CD4-positive, CD25-positive, alpha-beta regulatory T cell (primary cell): ENCODE results near the gene TPM2. TPM values are rescaled to one million over a fixed set of nuclear protein-coding genes. Genes with fewer than 3 reads are reported as not detected.

ENCODE experiments used
- ATAC-seq, 2 donors: fragments of 150-1000 bp; cut with Tn5 transposase; one replicate each; pipeline ENCODE4 v1.10.0; 2021; ENCODE audit warnings: low read depth in 2 of 2, moderate number of reproducible peaks in 2 of 2, moderate library complexity in 1 of 2
- DNase-seq, 3 donors: peaks; one replicate each; pipeline versions ENCODE4 v3.0.0 to v3.0.0-alpha.2; 2012 to 2022; ENCODE audit warnings: mixed read lengths in 1 of 3
- H3K27ac ChIP-seq: one replicate; pipeline ENCODE4 v1.7.0; 2013; ENCODE audit warnings: mild to moderate bottlenecking, low read length; ENCODE audit not compliant: insufficient read depth, poor library complexity, severe bottlenecking
- H3K27me3 ChIP-seq: one replicate; pipeline ENCODE4 v1.7.0; 2013; ENCODE audit warnings: low read length; ENCODE audit not compliant: control insufficient read depth, insufficient read depth
- H3K36me3 ChIP-seq: one replicate; pipeline ENCODE4 v1.7.0; 2013; ENCODE audit warnings: mild to moderate bottlenecking, low read length, moderate library complexity; ENCODE audit not compliant: control insufficient read depth, insufficient read depth
- H3K4me1 ChIP-seq: 2 replicates; pipeline ENCODE4 v1.7.0; 2013; ENCODE audit warnings: mild to moderate bottlenecking, low read length; ENCODE audit not compliant: insufficient read depth, control insufficient read depth, poor library complexity, severe bottlenecking
- H3K4me3 ChIP-seq: one replicate; pipeline ENCODE4 v1.7.0; 2013; ENCODE audit warnings: low read depth, mild to moderate bottlenecking, low read length, moderate library complexity
- H3K9me3 ChIP-seq, 2 experiments: 1 replicate in 1 of 2; 2 replicates in 1 of 2; pipeline ENCODE4 v1.7.0; 2013; ENCODE audit warnings: low read length in 2 of 2, mild to moderate bottlenecking in 1 of 2, moderate library complexity in 1 of 2; ENCODE audit not compliant: control insufficient read depth in 2 of 2
- H3K27ac Mint-ChIP-seq, 3 donors: one replicate each; pipeline ENCODE4 v1.8.0; 2020 to 2022; ENCODE audit warnings: mild to moderate bottlenecking in 3 of 3, mixed read lengths in 3 of 3, moderate library complexity in 2 of 3
- H3K27me3 Mint-ChIP-seq: one replicate; pipeline ENCODE4 v1.8.0; 2022; ENCODE audit warnings: mild to moderate bottlenecking, mixed read lengths
- H3K36me3 Mint-ChIP-seq: one replicate; pipeline ENCODE4 v1.8.0; 2020; ENCODE audit warnings: mixed read lengths
- H3K4me1 Mint-ChIP-seq, 4 donors: one replicate each; pipeline ENCODE4 v1.8.0; 2020 to 2022; ENCODE audit warnings: mixed read lengths in 4 of 4, mild to moderate bottlenecking in 1 of 4
- H3K4me3 Mint-ChIP-seq, 4 donors: one replicate each; pipeline ENCODE4 v1.8.0; 2020 to 2022; ENCODE audit warnings: mild to moderate bottlenecking in 4 of 4, mixed read lengths in 4 of 4, moderate library complexity in 3 of 4
- H3K9me3 Mint-ChIP-seq, 7 donors: one replicate each; pipeline ENCODE4 v1.8.0; 2020 to 2022; ENCODE audit warnings: mixed read lengths in 7 of 7, mild to moderate bottlenecking in 3 of 7, moderate library complexity in 2 of 7
- polyA plus RNA-seq, 4 donors: library from polyadenylated mRNA; unstranded; fragments of 300-500 nt; fragmentation: Illumina TruSeq; gene quantifications; one replicate each; pipeline ENCODE4 v1.2.3, GENCODE V29; 2021
- total RNA-seq: library from RNA; stranded (reverse); gene quantifications from one replicate; pipeline ENCODE4 v1.2.3, GENCODE V29; 2022

Gene TPM2
- total and polyA plus RNA-seq, 5 donors from 2014 or later = 38.8 TPM; not detected in 4

DNA sequence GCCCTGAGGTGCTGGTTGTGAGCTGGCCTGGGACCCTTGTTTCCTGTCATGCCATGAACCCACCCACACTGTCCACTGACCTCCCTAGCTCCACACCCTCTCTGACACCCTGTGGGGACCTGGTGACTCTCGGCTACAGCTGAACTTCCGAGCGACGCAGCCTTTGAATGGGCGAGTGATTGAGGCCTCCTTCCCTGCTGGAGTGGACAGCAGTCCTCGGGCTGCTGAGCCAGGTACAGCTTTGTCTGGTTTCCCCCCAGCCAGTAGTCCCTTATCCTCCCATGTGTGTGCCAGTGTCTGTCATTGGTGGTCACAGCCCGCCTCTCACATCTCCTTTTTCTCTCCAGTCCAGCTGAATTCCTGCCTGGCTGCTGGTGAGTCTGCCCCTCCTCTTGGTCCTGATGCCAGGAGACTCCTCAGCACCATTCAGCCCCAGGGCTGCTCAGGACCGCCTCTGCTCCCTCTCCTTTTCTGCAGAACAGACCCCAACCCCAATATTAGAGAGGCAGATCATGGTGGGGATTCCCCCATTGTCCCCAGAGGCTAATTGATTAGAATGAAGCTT is 9.9 kb downstream of the TPM2 start:
- Histone ChIP-seq H3K27me3 (no peaks in the 10 kb centered on the region), H3K4me1 (peaks cover 11% of the 10 kb centered on the region), H3K9me3 (no peaks in the 10 kb centered on the region), H3K27ac (no peak overlapping the region), H3K4me3 (no peak overlapping the region), H3K36me3 (no peaks in the 10 kb centered on the region)
- H3K4me1 Mint-ChIP-seq = peaks cover 0 to 8% (median 2%) of the 10 kb centered on the region in 4 donors
- no peak overlapping the region for H3K4me3 Mint-ChIP-seq
- H3K27ac Mint-ChIP-seq = no peak overlapping the region
- DNase-seq = no peak
- peaks cover 23% of the 10 kb centered on the region for H3K27me3 Mint-ChIP-seq
- H3K36me3 Mint-ChIP-seq = no peaks in the 10 kb centered on the region
- no peak for ATAC-seq
- H3K9me3 Mint-ChIP-seq = peaks cover 0 to 1% (median 0%) of the 10 kb centered on the region in 7 donors

DNA sequence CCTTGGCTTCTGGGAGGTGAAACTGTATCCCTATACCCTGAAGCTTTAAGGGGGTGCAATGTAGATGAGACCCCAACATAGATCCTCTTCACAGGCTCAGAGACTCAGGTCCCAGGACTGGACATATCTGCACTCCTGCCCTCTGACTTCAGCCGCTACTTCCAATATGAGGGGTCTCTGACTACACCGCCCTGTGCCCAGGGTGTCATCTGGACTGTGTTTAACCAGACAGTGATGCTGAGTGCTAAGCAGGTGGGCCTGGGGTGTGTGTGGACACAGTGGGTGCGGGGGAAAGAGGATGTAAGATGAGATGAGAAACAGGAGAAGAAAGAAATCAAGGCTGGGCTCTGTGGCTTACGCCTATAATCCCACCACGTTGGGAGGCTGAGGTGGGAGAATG is 10.6 kb downstream of the TPM2 start:
- Mint-ChIP-seq H3K4me1 (peaks cover 0 to 15% (median 2%) of the 10 kb centered on the region in 4 donors), H3K9me3 (peaks cover 0 to 1% (median 0%) of the 10 kb centered on the region in 7 donors), H3K36me3 (no peaks in the 10 kb centered on the region), H3K4me3 (no peak overlapping the region), H3K27ac (peak overlapping the region in 1 of 3 donors; percentile 54), H3K27me3 (peaks cover 30% of the 10 kb centered on the region)
- Histone ChIP-seq H3K4me1 (peaks cover 11% of the 10 kb centered on the region), H3K4me3 (no peak overlapping the region), H3K9me3 (no peaks in the 10 kb centered on the region), H3K27ac (no peak overlapping the region), H3K36me3 (no peaks in the 10 kb centered on the region), H3K27me3 (peaks cover 6% of the 10 kb centered on the region)
- ATAC-seq = no peak
- DNase-seq = no peak

DNA sequence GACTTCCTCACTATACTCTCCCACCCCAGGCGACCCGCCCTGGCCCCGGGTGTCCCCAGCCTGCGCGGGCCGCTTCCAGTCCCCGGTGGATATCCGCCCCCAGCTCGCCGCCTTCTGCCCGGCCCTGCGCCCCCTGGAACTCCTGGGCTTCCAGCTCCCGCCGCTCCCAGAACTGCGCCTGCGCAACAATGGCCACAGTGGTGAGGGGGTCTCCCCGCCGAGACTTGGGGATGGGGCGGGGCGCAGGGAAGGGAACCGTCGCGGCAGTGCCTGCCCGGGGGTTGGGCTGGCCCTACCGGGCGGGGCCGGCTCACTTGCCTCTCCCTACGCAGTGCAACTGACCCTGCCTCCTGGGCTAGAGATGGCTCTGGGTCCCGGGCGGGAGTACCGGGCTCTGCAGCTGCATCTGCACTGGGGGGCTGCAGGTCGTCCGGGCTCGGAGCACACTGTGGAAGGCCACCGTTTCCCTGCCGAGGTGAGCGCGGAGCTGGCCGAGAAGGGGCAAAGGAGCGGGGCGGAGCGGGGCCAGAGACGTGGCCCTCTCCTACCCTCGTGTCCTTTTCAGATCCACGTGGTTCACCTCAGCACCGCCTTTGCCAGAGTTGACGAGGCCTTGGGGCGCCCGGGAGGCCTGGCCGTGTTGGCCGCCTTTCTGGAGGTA is 13.9 kb downstream of the TPM2 start:
- peaks cover 38% of the 10 kb centered on the region for H3K27me3 Mint-ChIP-seq
- peak in 1 of 3 donors; percentile 20 for DNase-seq

DNA sequence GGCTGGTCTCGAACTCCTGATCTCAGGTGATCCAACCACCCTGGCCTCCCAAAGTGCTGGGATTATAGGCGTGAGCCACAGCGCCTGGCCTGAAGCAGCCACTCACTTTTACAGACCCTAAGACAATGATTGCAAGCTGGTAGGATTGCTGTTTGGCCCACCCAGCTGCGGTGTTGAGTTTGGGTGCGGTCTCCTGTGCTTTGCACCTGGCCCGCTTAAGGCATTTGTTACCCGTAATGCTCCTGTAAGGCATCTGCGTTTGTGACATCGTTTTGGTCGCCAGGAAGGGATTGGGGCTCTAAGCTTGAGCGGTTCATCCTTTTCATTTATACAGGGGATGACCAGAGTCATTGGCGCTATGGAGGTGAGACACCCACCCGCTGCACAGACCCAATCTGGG is 14.5 kb downstream of the TPM2 start:
- peaks cover 0 to 15% (median 4%) of the 10 kb centered on the region in 4 donors for H3K4me1 Mint-ChIP-seq
- H3K27ac Mint-ChIP-seq = no peak overlapping the region
- peak overlapping the region in 2 of 4 donors; percentile 52 to 72 for H3K4me3 Mint-ChIP-seq
- H3K9me3 ChIP-seq = no peaks in the 10 kb centered on the region
- peaks cover 6% of the 10 kb centered on the region for H3K27me3 ChIP-seq
- H3K27ac ChIP-seq = no peak overlapping the region
- H3K36me3 Mint-ChIP-seq = no peaks in the 10 kb centered on the region
- H3K9me3 Mint-ChIP-seq = peaks cover 0 to 2% (median 0%) of the 10 kb centered on the region in 7 donors
- H3K36me3 ChIP-seq = no peaks in the 10 kb centered on the region
- peaks cover 38% of the 10 kb centered on the region for H3K27me3 Mint-ChIP-seq
- H3K4me3 ChIP-seq = no peak overlapping the region
- ATAC-seq (peak in 1 of 2 donors; percentile 16), DNase-seq (no peak)
- H3K4me1 ChIP-seq = peaks cover 11% of the 10 kb centered on the region

More for the DNA sequence above, 13.9 kb downstream of the TPM2 start:
- H3K9me3 Mint-ChIP-seq = peaks cover 0 to 1% (median 0%) of the 10 kb centered on the region in 7 donors
- no peaks in the 10 kb centered on the region for H3K36me3 Mint-ChIP-seq
- Histone ChIP-seq H3K4me3 (no peak overlapping the region), H3K4me1 (peaks cover 11% of the 10 kb centered on the region), H3K27ac (no peak overlapping the region), H3K9me3 (no peaks in the 10 kb centered on the region), H3K36me3 (no peaks in the 10 kb centered on the region), H3K27me3 (peaks cover 6% of the 10 kb centered on the region)
- no peak overlapping the region for H3K27ac Mint-ChIP-seq
- peak; percentile 31 to 34 for ATAC-seq
- H3K4me3 Mint-ChIP-seq = peak overlapping the region in 3 of 4 donors; percentile 56 to 78 (median 72)
- peaks cover 0 to 15% (median 4%) of the 10 kb centered on the region in 4 donors for H3K4me1 Mint-ChIP-seq

DNA sequence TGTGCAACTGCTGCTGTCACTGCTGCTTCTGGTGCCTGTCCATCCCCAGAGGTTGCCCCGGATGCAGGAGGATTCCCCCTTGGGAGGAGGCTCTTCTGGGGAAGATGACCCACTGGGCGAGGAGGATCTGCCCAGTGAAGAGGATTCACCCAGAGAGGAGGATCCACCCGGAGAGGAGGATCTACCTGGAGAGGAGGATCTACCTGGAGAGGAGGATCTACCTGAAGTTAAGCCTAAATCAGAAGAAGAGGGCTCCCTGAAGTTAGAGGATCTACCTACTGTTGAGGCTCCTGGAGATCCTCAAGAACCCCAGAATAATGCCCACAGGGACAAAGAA is 15.7 kb downstream of the TPM2 start:
- Histone ChIP-seq H3K36me3 (no peaks in the 10 kb centered on the region), H3K27ac (no peak overlapping the region), H3K4me1 (peaks cover 11% of the 10 kb centered on the region), H3K9me3 (no peaks in the 10 kb centered on the region), H3K4me3 (no peak overlapping the region), H3K27me3 (peaks cover 6% of the 10 kb centered on the region)
- Mint-ChIP-seq H3K27ac (no peak overlapping the region), H3K4me3 (peak overlapping the region in 1 of 4 donors; percentile 26), H3K9me3 (peaks cover 0 to 2% (median 0%) of the 10 kb centered on the region in 7 donors), H3K27me3 (peaks cover 38% of the 10 kb centered on the region), H3K4me1 (peaks cover 0 to 15% (median 4%) of the 10 kb centered on the region in 4 donors), H3K36me3 (no peaks in the 10 kb centered on the region)
- no peak for DNase-seq
- no peak for ATAC-seq

DNA sequence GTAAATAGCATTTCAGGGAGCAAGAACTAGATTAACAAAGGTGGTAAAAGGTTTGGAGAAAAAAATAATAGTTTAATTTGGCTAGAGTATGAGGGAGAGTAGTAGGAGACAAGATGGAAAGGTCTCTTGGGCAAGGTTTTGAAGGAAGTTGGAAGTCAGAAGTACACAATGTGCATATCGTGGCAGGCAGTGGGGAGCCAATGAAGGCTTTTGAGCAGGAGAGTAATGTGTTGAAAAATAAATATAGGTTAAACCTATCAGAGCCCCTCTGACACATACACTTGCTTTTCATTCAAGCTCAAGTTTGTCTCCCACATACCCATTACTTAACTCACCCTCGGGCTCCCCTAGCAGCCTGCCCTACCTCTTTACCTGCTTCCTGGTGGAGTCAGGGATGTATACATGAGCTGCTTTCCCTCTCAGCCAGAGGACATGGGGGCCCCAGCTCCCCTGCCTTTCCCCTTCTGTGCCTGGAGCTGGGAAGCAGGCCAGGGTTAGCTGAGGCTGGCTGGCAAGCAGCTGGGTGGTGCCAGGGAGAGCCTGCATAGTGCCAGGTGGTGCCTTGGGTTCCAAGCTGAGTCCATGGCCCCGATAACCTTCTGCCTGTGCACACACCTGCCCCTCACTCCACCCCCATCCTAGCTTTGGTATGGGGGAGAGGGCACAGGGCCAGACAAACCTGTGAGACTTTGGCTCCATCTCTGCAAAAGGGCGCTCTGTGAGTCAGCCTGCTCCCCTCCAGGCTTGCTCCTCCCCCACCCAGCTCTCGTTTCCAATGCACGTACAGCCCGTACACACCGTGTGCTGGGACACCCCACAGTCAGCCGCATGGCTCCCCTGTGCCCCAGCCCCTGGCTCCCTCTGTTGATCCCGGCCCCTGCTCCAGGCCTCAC is 16.3 kb downstream of the TPM2 start, which contains the start of gene CA9:
TSS of gene CA9 (plus strand) at position 797 of the 893 bp plus-strand sequence. CDS start at position 829, 32 bp downstream.
- Mint-ChIP-seq H3K4me1 (peaks cover 0 to 15% (median 4%) of the 10 kb centered on the region in 4 donors), H3K27me3 (peaks cover 38% of the 10 kb centered on the region), H3K9me3 (peaks cover 0 to 2% (median 0%) of the 10 kb centered on the region in 7 donors), H3K4me3 (peak within 1 kb of the TSS in 3 of 4 donors; percentile 12 to 30 (median 26)), H3K36me3 (no peaks in the 10 kb centered on the region), H3K27ac (no peak within 1 kb of the TSS)
- Histone ChIP-seq H3K36me3 (no peaks in the 10 kb centered on the region), H3K27me3 (peaks cover 6% of the 10 kb centered on the region), H3K27ac (no peak within 1 kb of the TSS), H3K4me1 (peaks cover 11% of the 10 kb centered on the region), H3K4me3 (no peak within 1 kb of the TSS), H3K9me3 (no peaks in the 10 kb centered on the region)
- DNase-seq = no peak
- ATAC-seq = no peak

DNA sequence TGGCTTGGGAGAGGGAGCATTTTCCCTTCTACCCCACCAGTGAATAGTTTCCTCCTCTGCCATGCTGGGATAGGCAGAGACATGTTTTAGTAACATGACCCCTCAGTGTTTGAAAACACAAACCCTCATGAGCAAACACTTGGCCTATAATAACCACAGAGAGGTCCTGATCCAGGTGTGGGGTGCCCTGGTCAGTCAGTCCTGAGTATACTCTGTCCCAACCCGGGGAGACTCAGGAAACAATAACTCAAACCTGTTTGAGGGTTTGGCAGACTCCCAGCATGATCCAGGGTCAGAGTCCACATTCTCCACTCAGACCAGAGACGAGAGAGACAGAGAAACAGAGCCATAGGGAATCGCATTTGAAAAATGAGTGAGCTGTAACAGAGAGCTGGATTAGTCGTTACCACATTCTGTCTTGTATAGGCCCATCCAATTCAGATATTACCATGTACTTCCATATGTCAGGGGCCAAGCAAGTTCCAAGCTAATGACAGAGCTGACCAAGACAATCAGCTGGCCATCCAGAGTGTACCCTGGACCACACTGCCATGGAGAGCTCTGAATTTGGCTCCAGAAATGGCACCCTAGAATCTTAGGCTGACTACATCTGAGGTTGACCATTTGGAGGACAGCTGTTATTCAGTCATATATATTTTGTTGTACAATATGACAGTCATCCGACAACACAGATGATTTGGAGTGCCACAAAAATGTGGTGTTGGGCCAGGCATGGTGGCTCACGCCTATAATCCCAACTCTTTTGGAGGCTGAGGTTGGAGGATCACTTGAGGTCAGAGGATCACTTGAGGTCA is 20.2 kb downstream of the TPM2 start:
- Mint-ChIP-seq H3K27ac (no peak overlapping the region), H3K4me1 (peaks cover 5 to 20% (median 8%) of the 10 kb centered on the region in 4 donors), H3K9me3 (peaks cover 0 to 2% (median 0%) of the 10 kb centered on the region in 7 donors), H3K4me3 (no peak overlapping the region), H3K36me3 (no peaks in the 10 kb centered on the region), H3K27me3 (peaks cover 12% of the 10 kb centered on the region)
- peaks cover 15% of the 10 kb centered on the region for H3K4me1 ChIP-seq
- H3K9me3 ChIP-seq = no peaks in the 10 kb centered on the region
- no peak for DNase-seq
- H3K4me3 ChIP-seq = no peak overlapping the region
- peaks cover 4% of the 10 kb centered on the region for H3K27me3 ChIP-seq
- ATAC-seq = no peak
- no peaks in the 10 kb centered on the region for H3K36me3 ChIP-seq
- H3K27ac ChIP-seq = no peak overlapping the region
